NB4 (cell line): ENCODE data around the gene TRERF1.

Source experiments
- DNase-seq: peaks from one replicate; pipeline ENCODE4 v3.0.0; 2010; ENCODE audit warnings: low read depth
- H3K4me3 ChIP-seq: one replicate; pipeline ENCODE4 v1.5.1; 2011; ENCODE audit warnings: mild to moderate bottlenecking, low read depth, low read length, moderate library complexity
- MYC ChIP-seq: IDR thresholded peaks from 2 replicates; pipeline ENCODE4 v1.6.1; 2011; ENCODE audit warnings: low read depth, low read length
- POLR2A ChIP-seq: IDR thresholded peaks from 2 replicates; pipeline ENCODE4 v1.6.1; 2011; ENCODE audit warnings: mild to moderate bottlenecking; ENCODE audit not compliant: insufficient read length; ENCODE audit errors: extremely low read depth
- TF ChIP-seq, protein P1 (sequence below): IDR thresholded peaks from 2 replicates; pipeline ENCODE4 v1.6.1; 2011; ENCODE audit warnings: low read depth, low read length
- TF ChIP-seq, protein P2 (sequence below): IDR thresholded peaks from one replicate; pipeline ENCODE4 v1.5.1; 2012; ENCODE audit warnings: low read depth, low read length

Gene TRERF1

DNA sequence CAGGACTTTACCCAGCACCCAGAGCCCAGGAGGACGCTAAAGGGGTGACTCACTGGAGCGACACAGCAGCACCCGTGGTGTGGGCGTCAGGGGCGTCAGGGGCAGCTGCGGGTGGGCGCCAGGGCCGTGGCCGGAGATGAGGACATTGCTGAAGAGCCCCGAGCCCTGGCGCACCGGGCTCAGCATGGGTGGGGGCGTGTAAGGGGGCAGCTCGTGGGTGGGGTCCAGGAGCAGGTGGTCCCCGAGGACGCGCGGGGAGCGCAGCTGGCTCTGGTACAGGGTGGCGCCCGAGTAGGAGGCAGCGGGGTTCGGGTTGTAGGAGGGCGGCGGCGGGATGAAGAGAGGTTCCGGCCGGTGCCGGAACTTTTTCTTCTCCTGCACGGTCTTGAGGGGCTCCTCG is 192.4 kb downstream of the TRERF1 start:
- no peak for DNase-seq
- no peak for TF ChIP-seq MYC
- H3K4me3 ChIP-seq, result no peak overlapping the region

DNA sequence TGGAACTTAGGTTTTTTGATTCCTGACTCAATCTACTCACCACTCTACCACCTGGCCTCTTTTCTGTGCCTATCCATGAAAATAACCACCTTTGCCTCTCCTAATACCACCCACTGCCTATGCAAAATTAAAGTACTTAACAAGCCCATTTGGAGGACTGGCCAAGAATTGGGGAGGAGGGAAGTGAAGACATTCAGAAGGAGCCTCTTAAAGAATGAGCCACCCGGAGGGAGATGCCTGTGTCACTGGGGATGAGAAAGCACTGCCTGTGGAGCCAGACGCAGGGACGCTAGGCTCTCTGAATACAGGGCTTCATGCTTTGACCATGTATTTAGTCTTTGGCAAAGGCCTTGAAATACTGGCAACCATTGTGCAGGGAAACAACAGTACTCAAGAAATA is 194.1 kb downstream of the TRERF1 start:
- TF ChIP-seq, protein P1, sequence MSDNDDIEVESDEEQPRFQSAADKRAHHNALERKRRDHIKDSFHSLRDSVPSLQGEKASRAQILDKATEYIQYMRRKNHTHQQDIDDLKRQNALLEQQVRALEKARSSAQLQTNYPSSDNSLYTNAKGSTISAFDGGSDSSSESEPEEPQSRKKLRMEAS, result no peak
- TF ChIP-seq POLR2A (no peak), MYC (no peak)
- TF ChIP-seq, protein P2, sequence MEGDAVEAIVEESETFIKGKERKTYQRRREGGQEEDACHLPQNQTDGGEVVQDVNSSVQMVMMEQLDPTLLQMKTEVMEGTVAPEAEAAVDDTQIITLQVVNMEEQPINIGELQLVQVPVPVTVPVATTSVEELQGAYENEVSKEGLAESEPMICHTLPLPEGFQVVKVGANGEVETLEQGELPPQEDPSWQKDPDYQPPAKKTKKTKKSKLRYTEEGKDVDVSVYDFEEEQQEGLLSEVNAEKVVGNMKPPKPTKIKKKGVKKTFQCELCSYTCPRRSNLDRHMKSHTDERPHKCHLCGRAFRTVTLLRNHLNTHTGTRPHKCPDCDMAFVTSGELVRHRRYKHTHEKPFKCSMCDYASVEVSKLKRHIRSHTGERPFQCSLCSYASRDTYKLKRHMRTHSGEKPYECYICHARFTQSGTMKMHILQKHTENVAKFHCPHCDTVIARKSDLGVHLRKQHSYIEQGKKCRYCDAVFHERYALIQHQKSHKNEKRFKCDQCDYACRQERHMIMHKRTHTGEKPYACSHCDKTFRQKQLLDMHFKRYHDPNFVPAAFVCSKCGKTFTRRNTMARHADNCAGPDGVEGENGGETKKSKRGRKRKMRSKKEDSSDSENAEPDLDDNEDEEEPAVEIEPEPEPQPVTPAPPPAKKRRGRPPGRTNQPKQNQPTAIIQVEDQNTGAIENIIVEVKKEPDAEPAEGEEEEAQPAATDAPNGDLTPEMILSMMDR, result no peak
- DNase-seq, result no peak
- no peak overlapping the region for H3K4me3 ChIP-seq

DNA sequence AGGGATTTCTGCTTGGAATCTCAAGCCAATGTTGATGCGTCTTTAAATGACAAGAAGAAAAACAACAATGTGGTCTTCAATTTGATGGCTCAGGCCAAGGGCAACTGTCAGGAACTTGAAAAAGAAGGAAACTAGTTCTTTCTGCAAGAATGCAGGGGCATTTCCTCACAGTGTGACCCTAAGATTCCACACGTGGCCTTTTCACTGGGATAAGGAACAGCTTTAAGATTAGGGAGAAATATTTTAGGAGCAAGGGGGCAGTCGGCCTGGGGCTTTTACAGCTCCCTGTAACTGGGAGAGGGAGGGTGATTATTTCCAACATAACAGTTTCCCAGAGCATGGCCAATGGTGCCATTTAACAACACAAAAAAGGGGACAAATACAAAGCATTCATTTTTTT is 194.7 kb downstream of the TRERF1 start:
- no peak for DNase-seq
- H3K4me3 ChIP-seq, result no peak overlapping the region
- TF ChIP-seq POLR2A, result no peak
- TF ChIP-seq, protein P1, result no peak
- TF ChIP-seq, protein P2, result no peak
- no peak for TF ChIP-seq MYC

DNA sequence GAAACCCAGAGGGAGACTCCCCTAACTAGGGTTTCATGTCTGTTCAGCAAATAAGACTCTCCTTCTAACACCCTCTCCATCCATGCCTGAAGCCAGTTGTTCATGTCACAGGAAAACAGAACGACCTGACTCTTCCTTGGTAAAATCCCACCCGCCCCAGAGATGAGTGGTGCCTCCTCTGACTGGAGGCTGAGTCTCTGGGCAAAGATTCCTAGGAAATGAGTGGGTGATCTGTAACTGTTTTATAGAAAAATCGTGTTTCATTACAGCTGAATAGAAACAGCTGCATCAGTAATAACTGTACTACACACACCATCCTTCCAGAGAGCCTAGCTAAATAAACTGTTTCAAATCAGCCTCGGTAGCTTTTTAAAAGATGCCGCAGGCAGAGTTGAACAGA is 196.7 kb downstream of the TRERF1 start:
- DNase-seq, result no peak
- TF ChIP-seq MYC, result no peak
- TF ChIP-seq, protein P1, result no peak
- TF ChIP-seq, protein P2, result no peak
- TF ChIP-seq POLR2A, result no peak
- H3K4me3 ChIP-seq, result no peak overlapping the region

DNA sequence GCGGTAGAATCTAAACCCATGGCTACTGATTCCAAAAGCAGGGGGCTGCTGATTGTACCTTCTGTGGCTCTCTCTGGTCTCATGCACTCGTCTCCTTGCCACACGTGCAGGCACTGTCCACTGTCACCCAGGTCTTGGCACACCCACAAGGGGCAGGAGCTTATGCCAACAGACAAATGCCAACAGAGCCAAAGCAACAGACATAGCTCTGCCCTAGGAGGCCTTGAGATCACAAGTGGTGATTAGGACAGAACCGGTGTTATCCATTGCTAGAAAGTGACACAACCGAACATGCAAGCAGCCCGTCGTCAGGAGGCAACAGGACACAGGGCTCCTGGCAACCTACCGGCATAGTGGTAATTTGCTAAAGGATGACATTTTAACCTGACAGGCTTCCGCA is 197.2 kb downstream of the TRERF1 start:
- DNase-seq, result no peak
- TF ChIP-seq MYC (no peak), POLR2A (no peak)
- TF ChIP-seq, protein P2, result no peak
- TF ChIP-seq, protein P1, result no peak
- no peak overlapping the region for H3K4me3 ChIP-seq

DNA sequence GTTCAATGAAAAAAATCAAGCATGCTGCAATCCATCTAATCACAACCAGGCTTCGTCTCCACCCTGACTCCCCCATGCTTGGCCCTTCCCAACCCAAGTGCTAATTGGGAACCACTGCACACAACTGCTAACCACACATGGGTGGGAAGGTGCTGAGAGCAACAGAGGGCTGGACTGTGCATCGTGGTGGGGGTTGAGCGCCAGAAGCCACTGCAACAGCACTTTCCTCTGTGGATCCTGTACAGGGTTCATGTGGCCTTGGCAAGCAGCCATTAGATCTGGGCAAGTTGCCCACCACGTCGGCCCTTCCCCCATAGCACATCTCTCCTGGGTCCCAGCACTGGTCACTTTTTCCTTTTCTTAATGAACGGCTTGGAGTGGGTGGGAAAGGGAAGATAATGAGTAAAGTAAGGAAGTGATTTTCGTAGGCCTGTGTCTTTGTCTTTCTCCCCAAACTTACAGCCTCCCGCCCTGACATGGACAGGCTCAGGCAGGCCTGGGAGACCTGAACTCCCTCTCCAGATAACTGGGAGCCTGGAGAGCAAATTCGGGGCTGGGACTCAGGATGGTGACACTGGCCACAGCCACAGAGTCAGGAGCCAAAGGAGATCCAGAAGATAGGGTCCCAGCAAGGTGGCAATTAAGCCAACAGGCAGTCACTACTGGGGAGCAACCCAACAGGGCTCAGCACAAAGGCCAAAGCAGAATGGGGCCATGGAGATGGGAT is 199.7 kb downstream of the TRERF1 start:
- no peak for DNase-seq

More for the DNA sequence above, 199.7 kb downstream of the TRERF1 start:
- H3K4me3 ChIP-seq, result no peak overlapping the region
- TF ChIP-seq POLR2A (no peak), MYC (no peak)
- TF ChIP-seq, protein P1, result no peak
- TF ChIP-seq, protein P2, result no peak
